ENCODE measurements around the gene SACM1L. TPM values are rescaled to one million over a fixed set of nuclear protein-coding genes. Genes with fewer than 3 reads are reported as not detected.

SACM1L gene
- total and polyA plus RNA-seq, 2 of the 4 experiments (the other 2 are of a cell fraction), result 19.0 to 40.9 TPM

DNA sequence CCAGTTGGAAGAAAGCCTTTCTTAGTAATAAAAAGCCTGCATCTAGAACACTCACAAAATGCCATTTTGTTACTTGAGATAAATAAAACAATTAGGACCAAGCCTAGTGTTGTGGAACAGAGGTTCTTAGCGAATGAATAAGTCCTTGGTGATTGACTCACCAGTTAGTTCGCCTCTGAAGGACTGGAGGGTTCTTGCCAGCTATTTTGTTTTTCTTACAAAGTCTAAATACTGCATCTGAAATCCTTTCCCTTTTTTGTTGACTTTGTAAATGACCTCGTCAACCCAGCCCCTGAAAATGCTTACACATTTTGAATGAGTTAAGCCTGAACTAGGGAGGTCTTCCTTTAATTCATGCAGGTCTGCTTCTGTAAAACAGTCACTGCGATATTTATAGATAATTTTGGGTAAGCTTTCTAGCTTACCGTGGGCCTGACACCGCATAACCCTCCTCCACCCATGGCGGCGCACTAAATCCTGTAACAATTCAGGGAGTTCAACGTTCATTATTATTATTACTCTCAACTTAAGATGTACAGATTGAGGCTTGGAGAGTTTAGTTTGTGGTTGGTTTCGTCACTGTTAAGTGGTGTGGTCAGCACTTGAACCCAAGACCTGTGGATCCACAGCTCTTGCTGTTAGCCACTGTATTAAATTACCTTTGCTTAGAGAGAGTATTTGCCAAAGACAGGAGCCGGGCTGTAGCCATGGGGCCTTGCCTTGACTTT lies 45.0 kb upstream of the SACM1L start:
- Histone ChIP-seq H2BK20ac (ENCODE audit: low read depth, low read length) (peak overlapping the region; percentile 82), H3K4me3 (ENCODE audit: insufficient read depth, low read depth, low read length) (no peak overlapping the region), H3K4ac (ENCODE audit: low read depth, low read length) (peak overlapping the region; percentile 94), H2BK120ac (ENCODE audit: low read depth, low read length) (peak overlapping the region; percentile 96), H3K4me2 (ENCODE audit: low read depth, low read length) (peak overlapping the region; percentile 76), H4K5ac (ENCODE audit: low read depth, low read length) (peak overlapping the region; percentile 89), H3K27ac (ENCODE audit: insufficient read depth, low read length) (peak overlapping the region; percentile 97), H2AK9ac (replicated peaks; ENCODE audit: low read depth, low read length, poor library complexity) (peak overlapping the region; percentile 85), H3K4me1 (ENCODE audit: control insufficient read depth, insufficient read depth, low read length) (peaks cover 53% of the 10 kb centered on the region), H2BK5ac (ENCODE audit: low read depth, low read length, poor library complexity, severe bottlenecking) (peak overlapping the region; percentile 98), H3K18ac (ENCODE audit: low read depth, low read length) (peak overlapping the region; percentile 93), H4K91ac (ENCODE audit: insufficient read depth, low read depth, low read length) (peak overlapping the region; percentile 84), H3K36me3 (ENCODE audit: control insufficient read depth, insufficient read depth, low read length) (peaks cover 11% of the 10 kb centered on the region), H3K9me3 (ENCODE audit: control insufficient read depth, insufficient read depth, low read length) (no peaks in the 10 kb centered on the region), H3K14ac (replicated peaks; ENCODE audit: low read depth, low read length) (peak overlapping the region; percentile 85), H3K27me3 (ENCODE audit: control insufficient read depth, insufficient read depth, low read length) (no peaks in the 10 kb centered on the region), H4K20me1 (ENCODE audit: insufficient read depth, low read length) (peaks cover 29% of the 10 kb centered on the region), H3K56ac (ENCODE audit: extremely low read depth, insufficient read depth, low read length) (peak overlapping the region; percentile 75), H3K79me1 (ENCODE audit: low read depth in 1 of 2, low read length in 2 of 2) (peaks cover 39 to 78% of the 10 kb centered on the region in 2 experiments), H2BK15ac (ENCODE audit: low read depth, low read length) (peak overlapping the region; percentile 59; the same call in 2 of the 3 replicates), H2AK5ac (ENCODE audit: low read depth, low read length) (peak overlapping the region; percentile 79), H3K9me1 (ENCODE audit: insufficient read depth, low read length) (peaks cover 38% of the 10 kb centered on the region), H3K23ac (ENCODE audit: low read depth, low read length) (peak overlapping the region; percentile 84), H2AFZ (replicated peaks; ENCODE audit: low read length, poor library complexity) (peak overlapping the region; percentile 38), H3K9ac (ENCODE audit: low read depth, low read length) (peak overlapping the region; percentile 42), H4K8ac (ENCODE audit: low read depth in 2 of 2, low read length in 2 of 2) (peak overlapping the region; percentile 79 to 85)
- dilution Hi-C loops (cut with HindIII; ENCODE audit: low sequenced_read_pairs, unreplicated experiment) (no loop called here), in situ Hi-C loops (cut with MboI; ENCODE audit: low sequenced_read_pairs) (no loop called here), intact Hi-C loops (cut with micrococcal nuclease) (no loop called here)
- DNase-seq (peak; percentile 95), ATAC-seq (ENCODE audit: low read depth) (peak; percentile 59)
- peak; percentile 34; the same call in 1 of the 2 replicates for TF ChIP-seq CEBPB (IDR thresholded peaks at IDR 0.05; ENCODE audit: low read depth, low read length)
- 0 out of 2 replicates have a peak, but pooled peaks have one; percentile 84 for TF ChIP-seq CHD1 (IDR thresholded peaks at IDR 0.05; ENCODE audit: low read depth, low read length)
- 0 out of 2 replicates have a peak, but pooled peaks have one; percentile 19 for TF ChIP-seq FOS (IDR thresholded peaks at IDR 0.05; ENCODE audit: low read depth, low read length)
- peak; percentile 24; the same call in 1 of the 2 replicates for TF ChIP-seq MAFK (IDR thresholded peaks at IDR 0.05; ENCODE audit: low read depth, low read length)
- TF ChIP-seq RFX5 (IDR thresholded peaks at IDR 0.05; ENCODE audit: low read depth, low read length), result no peak
- CTCF ChIA-PET, result interaction anchor here (0.6 to 2.7 kb wide), 4 partner anchors 10 to 52 kb away, joined by 3 to 10 read pairs (median 3); no protein-coding TSS in a partner anchor
- no TSS peak for BruUV-seq (replicated peaks)
- 60% methylated on average over 1 of the region's 11 CpGs; no CpG with 5 or more reads in 1 of the 2 experiments for WGBS, 2 experiments (ENCODE audit: extremely low coverage in 2 of 2, insufficient read length in 1 of 2)
- POLR2A ChIA-PET (ENCODE audit: unreplicated experiment), result interaction anchor here (1.0 kb wide), 1 partner anchor 11 kb away, joined by 3 read pairs; no protein-coding TSS in a partner anchor

Measured in IMR-90 (cell line).